GM23338 (cell line): Measurements from ENCODE around the gene SMIM44. TPM values are rescaled to one million over a fixed set of nuclear protein-coding genes. Genes with fewer than 3 reads are reported as not detected.

ENCODE experiments used
- CREB1 ChIP-seq: fragments of 250-450 bp; sonication (Bioruptor Pico); IDR thresholded peaks from 2 replicates; pipeline ENCODE4 v1.5.0; 2020; ENCODE audit warnings: low read depth, mild to moderate bottlenecking, moderate library complexity
- EZH2 ChIP-seq: fragments of 200-600 bp; sonication (generic); IDR thresholded peaks from one replicate; pipeline ENCODE4 v1.8.0; 2017; ENCODE audit warnings: antibody characterized with exemption, mild to moderate bottlenecking, low read depth; ENCODE audit not compliant: unreplicated experiment
- JUNB ChIP-seq: IDR thresholded peaks from one replicate; pipeline ENCODE4 v1.6.1; 2016; ENCODE audit warnings: antibody characterized with exemption; ENCODE audit not compliant: unreplicated experiment
- NANOG ChIP-seq: IDR thresholded peaks from 2 replicates; pipeline ENCODE4 v1.6.1; 2016; ENCODE audit warnings: antibody characterized with exemption, borderline replicate concordance
- POLR2AphosphoS5 ChIP-seq: IDR thresholded peaks from 2 replicates; pipeline ENCODE4 v1.6.1; 2016; ENCODE audit warnings: antibody characterized with exemption, low read depth
- STAT1 ChIP-seq: IDR thresholded peaks from one replicate; pipeline ENCODE4 v1.6.1; 2016; ENCODE audit warnings: antibody characterized with exemption; ENCODE audit not compliant: unreplicated experiment
- polyA plus RNA-seq: library from polyadenylated mRNA; unstranded; fragments of >200 nt; fragmentation: Nextera tagmentation; extraction: Ambion mirVana; gene quantifications from 2 replicates; pipeline ENCODE4 v1.2.1, GENCODE V29; 2016
- total RNA-seq: library from RNA; depleted of rRNA; stranded (reverse); fragments of >200 nt; shearing (Covaris generic); gene quantifications from 2 replicates; pipeline ENCODE4 v1.2.3, GENCODE V29; 2014
- TF ChIP-seq, protein P1 (sequence below): fragments of 250-450 bp; sonication (Bioruptor Pico); IDR thresholded peaks from 2 replicates; pipeline ENCODE4 v1.5.0; 2020; ENCODE audit warnings: mild to moderate bottlenecking, moderate library complexity
- TF ChIP-seq, protein P2 (sequence below), 2 experiments: fragments of 200-600 bp in 1 of 2; sonication (generic) in 1 of 2; conservative IDR thresholded peaks; 2 replicates each; pipeline versions ENCODE4 v1.5.1 to v1.6.1; 2016 to 2017; ENCODE audit warnings: antibody characterized with exemption in 2 of 2, low read depth in 2 of 2, mild to moderate bottlenecking in 2 of 2, moderate library complexity in 1 of 2

The SMIM44 gene
- total and polyA plus RNA-seq, 2 experiments from 2014 or later, result not detected

DNA sequence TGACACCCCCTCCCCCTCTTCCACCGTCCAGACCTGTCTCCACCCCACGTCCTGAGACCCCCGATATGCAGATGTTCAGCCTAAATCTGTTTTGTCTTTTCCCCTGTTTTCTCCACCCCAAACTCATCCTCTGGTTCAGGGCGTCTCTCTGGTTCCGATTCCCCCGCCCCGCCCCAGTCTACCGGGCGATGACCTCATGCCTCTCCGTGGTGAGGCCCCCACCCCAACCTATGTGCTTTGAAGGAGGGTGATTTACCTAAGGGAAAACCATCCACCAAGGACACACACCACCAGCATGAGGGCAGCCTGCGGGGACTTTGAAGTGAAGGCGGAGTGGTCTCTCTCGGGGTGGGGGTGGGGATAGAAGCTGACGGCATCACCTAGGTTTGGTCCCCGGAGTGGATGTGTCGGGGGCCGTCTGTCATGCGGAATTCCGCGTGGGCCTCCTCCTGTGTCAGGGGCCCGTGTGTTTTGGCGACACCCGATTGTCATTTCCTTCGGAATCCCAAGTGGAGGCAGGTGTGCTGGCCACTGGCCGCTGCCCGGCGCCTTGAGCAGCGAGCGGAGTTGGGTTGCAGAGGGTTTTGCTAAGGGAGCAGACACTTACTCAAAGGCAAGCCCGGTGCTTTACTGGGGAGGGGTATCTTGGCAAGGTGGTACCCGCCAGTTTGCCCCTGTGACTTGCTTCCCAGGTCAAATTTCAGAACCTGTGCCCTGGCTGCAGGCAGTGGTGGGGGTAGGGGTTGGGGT lies 24.3 kb upstream of the SMIM44 start (continued):
- TF ChIP-seq, protein P1, sequence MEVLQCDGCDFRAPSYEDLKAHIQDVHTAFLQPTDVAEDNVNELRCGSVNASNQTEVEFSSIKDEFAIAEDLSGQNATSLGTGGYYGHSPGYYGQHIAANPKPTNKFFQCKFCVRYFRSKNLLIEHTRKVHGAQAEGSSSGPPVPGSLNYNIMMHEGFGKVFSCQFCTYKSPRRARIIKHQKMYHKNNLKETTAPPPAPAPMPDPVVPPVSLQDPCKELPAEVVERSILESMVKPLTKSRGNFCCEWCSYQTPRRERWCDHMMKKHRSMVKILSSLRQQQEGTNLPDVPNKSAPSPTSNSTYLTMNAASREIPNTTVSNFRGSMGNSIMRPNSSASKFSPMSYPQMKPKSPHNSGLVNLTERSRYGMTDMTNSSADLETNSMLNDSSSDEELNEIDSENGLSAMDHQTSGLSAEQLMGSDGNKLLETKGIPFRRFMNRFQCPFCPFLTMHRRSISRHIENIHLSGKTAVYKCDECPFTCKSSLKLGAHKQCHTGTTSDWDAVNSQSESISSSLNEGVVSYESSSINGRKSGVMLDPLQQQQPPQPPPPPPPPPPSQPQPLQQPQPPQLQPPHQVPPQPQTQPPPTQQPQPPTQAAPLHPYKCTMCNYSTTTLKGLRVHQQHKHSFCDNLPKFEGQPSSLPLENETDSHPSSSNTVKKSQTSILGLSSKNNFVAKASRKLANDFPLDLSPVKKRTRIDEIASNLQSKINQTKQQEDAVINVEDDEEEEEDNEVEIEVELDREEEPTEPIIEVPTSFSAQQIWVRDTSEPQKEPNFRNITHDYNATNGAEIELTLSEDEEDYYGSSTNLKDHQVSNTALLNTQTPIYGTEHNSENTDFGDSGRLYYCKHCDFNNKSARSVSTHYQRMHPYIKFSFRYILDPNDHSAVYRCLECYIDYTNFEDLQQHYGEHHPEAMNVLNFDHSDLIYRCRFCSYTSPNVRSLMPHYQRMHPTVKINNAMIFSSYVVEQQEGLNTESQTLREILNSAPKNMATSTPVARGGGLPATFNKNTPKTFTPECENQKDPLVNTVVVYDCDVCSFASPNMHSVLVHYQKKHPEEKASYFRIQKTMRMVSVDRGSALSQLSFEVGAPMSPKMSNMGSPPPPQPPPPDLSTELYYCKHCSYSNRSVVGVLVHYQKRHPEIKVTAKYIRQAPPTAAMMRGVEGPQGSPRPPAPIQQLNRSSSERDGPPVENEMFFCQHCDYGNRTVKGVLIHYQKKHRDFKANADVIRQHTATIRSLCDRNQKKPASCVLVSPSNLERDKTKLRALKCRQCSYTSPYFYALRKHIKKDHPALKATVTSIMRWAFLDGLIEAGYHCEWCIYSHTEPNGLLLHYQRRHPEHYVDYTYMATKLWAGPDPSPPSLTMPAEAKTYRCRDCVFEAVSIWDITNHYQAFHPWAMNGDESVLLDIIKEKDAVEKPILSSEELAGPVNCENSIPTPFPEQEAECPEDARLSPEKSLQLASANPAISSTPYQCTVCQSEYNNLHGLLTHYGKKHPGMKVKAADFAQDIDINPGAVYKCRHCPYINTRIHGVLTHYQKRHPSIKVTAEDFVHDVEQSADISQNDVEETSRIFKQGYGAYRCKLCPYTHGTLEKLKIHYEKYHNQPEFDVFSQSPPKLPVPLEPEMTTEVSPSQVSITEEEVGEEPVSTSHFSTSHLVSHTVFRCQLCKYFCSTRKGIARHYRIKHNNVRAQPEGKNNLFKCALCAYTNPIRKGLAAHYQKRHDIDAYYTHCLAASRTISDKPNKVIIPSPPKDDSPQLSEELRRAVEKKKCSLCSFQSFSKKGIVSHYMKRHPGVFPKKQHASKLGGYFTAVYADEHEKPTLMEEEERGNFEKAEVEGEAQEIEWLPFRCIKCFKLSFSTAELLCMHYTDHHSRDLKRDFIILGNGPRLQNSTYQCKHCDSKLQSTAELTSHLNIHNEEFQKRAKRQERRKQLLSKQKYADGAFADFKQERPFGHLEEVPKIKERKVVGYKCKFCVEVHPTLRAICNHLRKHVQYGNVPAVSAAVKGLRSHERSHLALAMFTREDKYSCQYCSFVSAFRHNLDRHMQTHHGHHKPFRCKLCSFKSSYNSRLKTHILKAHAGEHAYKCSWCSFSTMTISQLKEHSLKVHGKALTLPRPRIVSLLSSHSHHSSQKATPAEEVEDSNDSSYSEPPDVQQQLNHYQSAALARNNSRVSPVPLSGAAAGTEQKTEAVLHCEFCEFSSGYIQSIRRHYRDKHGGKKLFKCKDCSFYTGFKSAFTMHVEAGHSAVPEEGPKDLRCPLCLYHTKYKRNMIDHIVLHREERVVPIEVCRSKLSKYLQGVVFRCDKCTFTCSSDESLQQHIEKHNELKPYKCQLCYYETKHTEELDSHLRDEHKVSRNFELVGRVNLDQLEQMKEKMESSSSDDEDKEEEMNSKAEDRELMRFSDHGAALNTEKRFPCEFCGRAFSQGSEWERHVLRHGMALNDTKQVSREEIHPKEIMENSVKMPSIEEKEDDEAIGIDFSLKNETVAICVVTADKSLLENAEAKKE (CRISPR knock-in tag), result no peak
- TF ChIP-seq POLR2AphosphoS5, result no peak
- TF ChIP-seq CREB1 (CRISPR knock-in tag), result no peak
- TF ChIP-seq STAT1, result no peak
- TF ChIP-seq NANOG, result no peak
- no peak for TF ChIP-seq JUNB
- TF ChIP-seq, protein P2, sequence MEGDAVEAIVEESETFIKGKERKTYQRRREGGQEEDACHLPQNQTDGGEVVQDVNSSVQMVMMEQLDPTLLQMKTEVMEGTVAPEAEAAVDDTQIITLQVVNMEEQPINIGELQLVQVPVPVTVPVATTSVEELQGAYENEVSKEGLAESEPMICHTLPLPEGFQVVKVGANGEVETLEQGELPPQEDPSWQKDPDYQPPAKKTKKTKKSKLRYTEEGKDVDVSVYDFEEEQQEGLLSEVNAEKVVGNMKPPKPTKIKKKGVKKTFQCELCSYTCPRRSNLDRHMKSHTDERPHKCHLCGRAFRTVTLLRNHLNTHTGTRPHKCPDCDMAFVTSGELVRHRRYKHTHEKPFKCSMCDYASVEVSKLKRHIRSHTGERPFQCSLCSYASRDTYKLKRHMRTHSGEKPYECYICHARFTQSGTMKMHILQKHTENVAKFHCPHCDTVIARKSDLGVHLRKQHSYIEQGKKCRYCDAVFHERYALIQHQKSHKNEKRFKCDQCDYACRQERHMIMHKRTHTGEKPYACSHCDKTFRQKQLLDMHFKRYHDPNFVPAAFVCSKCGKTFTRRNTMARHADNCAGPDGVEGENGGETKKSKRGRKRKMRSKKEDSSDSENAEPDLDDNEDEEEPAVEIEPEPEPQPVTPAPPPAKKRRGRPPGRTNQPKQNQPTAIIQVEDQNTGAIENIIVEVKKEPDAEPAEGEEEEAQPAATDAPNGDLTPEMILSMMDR (conservative IDR thresholded peaks at IDR 0.05; ENCODE audit: low read depth in 2 of 2), result no peak
- no peak for TF ChIP-seq EZH2
